Left ventricle myocardium inferior (tissue), 1 donor: Measurements from ENCODE around the gene NOS1. TPM values are rescaled to one million over a fixed set of nuclear protein-coding genes. Genes with fewer than 3 reads are reported as not detected.

ENCODE experiments used
- DNase-seq: peaks from one replicate; pipeline ENCODE4 v3.0.0-alpha.2; 2020
- H3K27ac ChIP-seq: fragments of 200-600 bp; replicated peaks from 2 replicates; pipeline ENCODE4 v1.8.0; 2021
- H3K27me3 ChIP-seq: fragments of 200-600 bp; 2 replicates; pipeline ENCODE4 v1.8.0; 2021; ENCODE audit warnings: low read depth
- H3K36me3 ChIP-seq: fragments of 200-600 bp; 2 replicates; pipeline ENCODE4 v1.8.0; 2021
- H3K4me1 ChIP-seq: fragments of 200-600 bp; 2 replicates; pipeline ENCODE4 v1.8.0; 2021
- H3K4me3 ChIP-seq: fragments of 200-600 bp; 2 replicates; pipeline ENCODE4 v1.8.0; 2021; ENCODE audit warnings: mild to moderate bottlenecking, moderate library complexity
- H3K9me3 ChIP-seq: fragments of 200-600 bp; replicated peaks from 2 replicates; pipeline ENCODE4 v1.8.0; 2021
- intact Hi-C: fragments of 100-400 bp; cut with micrococcal nuclease; formaldehyde crosslinking; loops from one replicate; pipeline ENCODE4 v1.11.0; 2022
- total RNA-seq: library from RNA; stranded (reverse); fragmentation: NEBNext Ultra II Directional; extraction: Animal tissue kit (Norgen Biotek cat#: 25700); gene quantifications from one replicate; pipeline ENCODE4 v1.2.1, GENCODE V29; 2021
- TF ChIP-seq, protein P1 (sequence below): fragments of 200-600 bp; IDR thresholded peaks from 2 replicates; pipeline ENCODE4 v1.8.0; 2021; ENCODE audit warnings: antibody characterized with exemption, mild to moderate bottlenecking, borderline replicate concordance
- donor health status: DM: no; HTN: yes; CAD: no; lungs with severe emphysema.

Gene NOS1
- total RNA-seq, 1 donor from 2014 or later: 0.22 TPM

- DNase-seq: no peak
- Histone ChIP-seq H3K27ac (no peak overlapping the region), H3K36me3 (no peaks in the 10 kb centered on the region), H3K27me3 (peaks cover 40% of the 10 kb centered on the region), H3K9me3 (peaks cover 7% of the 10 kb centered on the region), H3K4me1 (no peaks in the 10 kb centered on the region), H3K4me3 (no peak overlapping the region)
- intact Hi-C loops: no loop called here
- TF ChIP-seq, protein P1, sequence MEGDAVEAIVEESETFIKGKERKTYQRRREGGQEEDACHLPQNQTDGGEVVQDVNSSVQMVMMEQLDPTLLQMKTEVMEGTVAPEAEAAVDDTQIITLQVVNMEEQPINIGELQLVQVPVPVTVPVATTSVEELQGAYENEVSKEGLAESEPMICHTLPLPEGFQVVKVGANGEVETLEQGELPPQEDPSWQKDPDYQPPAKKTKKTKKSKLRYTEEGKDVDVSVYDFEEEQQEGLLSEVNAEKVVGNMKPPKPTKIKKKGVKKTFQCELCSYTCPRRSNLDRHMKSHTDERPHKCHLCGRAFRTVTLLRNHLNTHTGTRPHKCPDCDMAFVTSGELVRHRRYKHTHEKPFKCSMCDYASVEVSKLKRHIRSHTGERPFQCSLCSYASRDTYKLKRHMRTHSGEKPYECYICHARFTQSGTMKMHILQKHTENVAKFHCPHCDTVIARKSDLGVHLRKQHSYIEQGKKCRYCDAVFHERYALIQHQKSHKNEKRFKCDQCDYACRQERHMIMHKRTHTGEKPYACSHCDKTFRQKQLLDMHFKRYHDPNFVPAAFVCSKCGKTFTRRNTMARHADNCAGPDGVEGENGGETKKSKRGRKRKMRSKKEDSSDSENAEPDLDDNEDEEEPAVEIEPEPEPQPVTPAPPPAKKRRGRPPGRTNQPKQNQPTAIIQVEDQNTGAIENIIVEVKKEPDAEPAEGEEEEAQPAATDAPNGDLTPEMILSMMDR: no peak
Measured at GRCh38 chr12:117255386-117255785, 106.0 kb downstream of the NOS1 start.

DNA sequence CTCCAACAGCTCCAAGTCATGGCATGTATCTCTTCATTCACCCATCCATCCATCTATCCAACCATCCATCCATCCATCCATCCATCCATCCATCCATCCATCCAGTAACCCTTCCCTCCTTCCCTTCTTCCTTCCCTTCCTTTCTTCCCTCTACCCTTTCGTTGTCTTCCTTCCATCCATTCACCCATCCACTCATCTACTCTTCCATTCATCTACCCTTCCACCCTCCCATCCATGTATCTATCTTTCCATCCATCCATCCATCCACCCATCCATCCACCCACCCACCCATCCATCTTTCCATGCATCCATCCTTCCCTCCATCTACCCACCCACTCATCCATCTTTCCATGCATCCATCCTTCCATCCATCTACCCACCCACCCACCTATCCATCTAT lies 117.9 kb downstream of the NOS1 start:
- Histone ChIP-seq H3K9me3 (no peaks in the 10 kb centered on the region), H3K36me3 (no peaks in the 10 kb centered on the region), H3K27ac (no peak overlapping the region), H3K4me3 (no peak overlapping the region), H3K27me3 (peaks cover 7% of the 10 kb centered on the region), H3K4me1 (peaks cover 6% of the 10 kb centered on the region)
- TF ChIP-seq, protein P1: no peak
- intact Hi-C loops: no loop called here
- DNase-seq: no peak

DNA sequence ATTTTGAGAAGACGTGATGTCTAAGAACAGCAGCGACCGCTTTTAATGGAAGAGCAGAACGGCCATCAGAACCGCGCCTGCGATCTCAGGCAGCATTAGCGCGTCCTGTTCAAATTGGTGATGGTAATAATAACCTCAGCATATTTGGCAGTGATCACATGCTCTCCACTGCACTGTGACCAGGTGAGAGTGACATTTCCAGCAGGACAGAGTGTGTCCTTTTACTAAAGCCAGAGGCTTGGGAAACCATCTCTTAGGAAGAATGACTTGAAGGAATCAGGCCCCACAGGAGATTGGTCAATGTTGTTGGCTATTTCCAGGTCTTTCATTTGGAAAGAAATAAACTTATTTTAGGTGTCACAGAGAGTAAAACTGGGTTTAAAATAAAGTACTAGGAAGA lies 119.7 kb downstream of the NOS1 start:
- TF ChIP-seq, protein P1: no peak
- intact Hi-C loops: no loop called here
- DNase-seq: no peak
- Histone ChIP-seq H3K4me3 (no peak overlapping the region), H3K4me1 (peaks cover 6% of the 10 kb centered on the region), H3K27me3 (peaks cover 25% of the 10 kb centered on the region), H3K9me3 (no peaks in the 10 kb centered on the region), H3K27ac (no peak overlapping the region), H3K36me3 (no peaks in the 10 kb centered on the region)

GRCh38 chr12:117240081-117240755 lies 121.2 kb downstream of the NOS1 start:
- Histone ChIP-seq H3K27me3 (peaks cover 40% of the 10 kb centered on the region), H3K4me3 (no peak overlapping the region), H3K36me3 (no peaks in the 10 kb centered on the region), H3K9me3 (no peaks in the 10 kb centered on the region), H3K27ac (no peak overlapping the region), H3K4me1 (peaks cover 6% of the 10 kb centered on the region)
- TF ChIP-seq, protein P1: no peak
- no peak for DNase-seq
- intact Hi-C loops: no loop called here

- Histone ChIP-seq H3K4me3 (no peak overlapping the region), H3K36me3 (no peaks in the 10 kb centered on the region), H3K4me1 (peaks cover 6% of the 10 kb centered on the region), H3K9me3 (no peaks in the 10 kb centered on the region), H3K27ac (no peak overlapping the region), H3K27me3 (peaks cover 71% of the 10 kb centered on the region)
- intact Hi-C loops: no loop called here
- DNase-seq: peak; percentile 76
- TF ChIP-seq, protein P1: peak; percentile 79
Measured at GRCh38 chr12:117236456-117237001, 124.9 kb downstream of the NOS1 start.
